ENCODE results near the gene ITLN1.

The ITLN1 gene

DNA sequence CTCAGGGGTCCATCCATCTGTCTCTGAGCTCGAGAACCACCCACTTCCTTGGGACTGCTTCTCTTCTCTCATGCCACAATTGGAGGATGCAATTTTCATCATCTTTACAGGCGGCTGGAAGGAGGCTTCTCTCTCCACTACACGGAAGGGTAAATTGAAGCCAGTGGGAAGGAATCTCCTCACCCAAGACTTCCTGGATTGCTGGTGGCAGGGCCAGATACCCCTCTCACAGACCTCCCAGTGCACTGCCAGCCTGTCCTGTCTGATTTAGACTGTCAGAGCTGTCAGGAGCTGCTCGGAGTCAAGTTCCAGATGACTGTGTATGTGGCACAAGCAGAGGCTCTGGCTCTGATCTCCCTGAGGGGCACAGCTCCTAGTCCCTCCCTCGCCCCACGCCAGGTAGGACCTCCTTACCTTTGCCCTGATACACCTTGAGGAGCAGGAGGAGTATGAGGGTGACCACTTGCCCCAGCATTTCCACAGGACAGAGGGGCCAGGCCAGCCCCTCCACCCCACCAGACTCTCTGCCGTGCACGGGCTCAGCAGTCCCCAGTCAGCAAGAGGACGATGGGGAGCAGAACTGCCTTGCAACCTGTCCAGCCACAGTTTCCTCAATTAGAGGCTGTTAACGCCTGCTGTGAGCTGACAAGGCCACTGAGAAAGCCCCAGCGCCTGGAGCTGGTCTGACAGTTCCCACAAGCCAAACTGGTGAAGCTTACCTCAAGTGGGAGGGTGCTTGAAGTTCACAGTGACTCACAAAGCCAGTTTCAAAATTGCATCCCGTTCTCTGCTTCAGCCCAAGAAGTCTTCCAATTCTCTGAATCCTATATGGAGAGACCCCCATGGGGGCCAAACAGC is 22.5 kb downstream of the ITLN1 start, which contains the start of gene CD244:
Gene CD244, minus strand, starts transcription at position 685 of the 858 bp plus-strand sequence. Its CDS starts 210 bp downstream, at position 475.
- peak; percentile 90 for DNase-seq
- in situ Hi-C loops (cut with MboI; ENCODE audit: low pct_unique_long_range_greater_than_20kb, low sequenced_read_pairs), result no loop called here

DNA sequence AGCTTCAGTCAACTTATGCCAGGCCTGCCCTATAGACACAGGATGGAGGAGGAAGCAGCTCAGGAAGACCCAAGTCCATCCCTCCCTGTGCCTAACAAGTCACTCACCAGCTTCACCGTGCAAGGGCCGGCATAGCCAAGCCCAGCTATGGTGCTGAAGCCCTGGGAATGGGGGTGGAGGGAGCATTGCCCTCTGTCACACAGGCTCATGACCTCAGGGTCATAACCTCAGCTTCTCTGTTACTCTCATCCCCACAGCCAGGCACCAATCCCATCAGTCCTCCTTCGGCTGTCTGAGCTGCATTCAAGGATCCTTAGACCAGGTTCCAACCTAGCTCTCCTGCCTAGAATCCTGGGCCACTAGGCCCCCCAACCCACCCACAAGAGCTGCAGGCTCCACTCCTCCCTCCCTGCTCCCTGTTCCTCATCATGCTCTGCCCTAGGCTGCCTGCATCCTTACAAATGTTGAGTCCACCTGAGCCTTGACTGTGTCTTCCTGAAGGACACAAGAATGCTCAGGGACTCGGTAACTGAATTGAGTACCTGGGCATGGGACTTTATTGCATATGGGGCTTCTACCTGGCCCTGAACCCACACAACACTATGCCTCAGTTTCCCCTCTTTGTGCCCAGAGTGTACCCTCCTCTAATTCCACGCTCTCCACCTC is 24.0 kb downstream of the ITLN1 start:
- in situ Hi-C loops (cut with MboI; ENCODE audit: low pct_unique_long_range_greater_than_20kb, low sequenced_read_pairs), result no loop called here

DNA sequence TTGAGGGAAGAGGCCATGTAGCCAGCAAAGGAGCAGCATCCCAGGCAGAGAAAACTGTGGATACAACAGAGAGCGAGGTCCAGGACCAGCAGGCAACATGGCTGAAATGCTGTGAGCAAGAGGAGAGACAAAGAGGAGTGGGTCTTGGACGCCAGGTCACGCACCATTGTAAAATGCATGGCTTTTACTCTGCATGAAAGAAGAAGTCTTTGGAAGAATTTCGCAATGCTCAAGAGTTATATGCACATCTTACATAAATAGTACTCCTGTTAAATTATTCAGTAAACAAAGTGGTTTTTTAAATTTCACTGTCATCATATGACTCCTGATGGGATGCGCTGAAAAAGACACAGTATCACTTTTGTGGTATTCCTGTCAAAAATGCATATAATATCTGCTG is 25.8 kb downstream of the ITLN1 start:
- in situ Hi-C loops (cut with MboI; ENCODE audit: low pct_unique_long_range_greater_than_20kb, low sequenced_read_pairs), result no loop called here
- no peak for DNase-seq

More for the DNA sequence above, 24.0 kb downstream of the ITLN1 start:
- no peak for DNase-seq

DNA sequence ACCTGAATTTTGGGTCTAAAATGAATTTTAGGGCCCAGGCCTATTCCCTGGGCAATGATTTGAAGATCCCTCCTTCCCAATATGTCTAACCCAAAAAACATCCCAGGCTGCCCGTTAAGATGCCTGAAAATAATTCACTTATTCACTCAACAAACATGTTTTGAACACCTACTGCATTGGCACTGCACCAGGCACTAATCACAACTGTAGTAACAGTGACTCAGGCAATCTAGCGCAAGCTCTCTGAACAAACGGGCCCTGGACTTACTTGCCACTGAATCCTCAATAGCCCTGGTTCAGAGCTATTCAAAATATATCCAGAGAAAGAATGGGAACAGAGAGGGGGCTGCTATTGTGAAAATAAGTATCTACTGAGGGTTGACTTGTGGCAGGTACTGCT is 26.5 kb downstream of the ITLN1 start:
- DNase-seq, result no peak

DNA sequence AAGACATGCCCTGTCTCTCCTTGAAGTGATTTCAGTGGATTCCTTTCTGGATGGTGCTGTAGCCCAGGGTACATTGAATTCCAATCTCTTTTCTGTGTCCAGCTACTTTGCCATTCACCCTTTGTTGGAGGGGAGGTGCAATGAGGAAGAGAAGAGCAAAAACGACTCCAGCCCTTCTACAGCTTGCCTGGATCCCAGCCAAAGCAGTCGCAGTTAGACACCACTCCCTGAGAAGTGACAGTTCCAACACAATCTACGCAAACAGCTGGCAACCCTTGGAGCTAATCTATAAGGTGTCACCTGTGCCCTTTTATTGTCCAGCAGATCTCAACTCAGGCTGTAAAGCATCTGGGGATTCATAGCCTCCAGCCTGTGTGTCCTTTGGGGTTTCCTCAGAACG is 26.9 kb downstream of the ITLN1 start:
- DNase-seq, result peak; percentile 61
- in situ Hi-C loops (cut with MboI; ENCODE audit: low pct_unique_long_range_greater_than_20kb, low sequenced_read_pairs), result no loop called here

More for the DNA sequence above, 26.5 kb downstream of the ITLN1 start:
- in situ Hi-C loops (cut with MboI; ENCODE audit: low pct_unique_long_range_greater_than_20kb, low sequenced_read_pairs), result no loop called here

DNA sequence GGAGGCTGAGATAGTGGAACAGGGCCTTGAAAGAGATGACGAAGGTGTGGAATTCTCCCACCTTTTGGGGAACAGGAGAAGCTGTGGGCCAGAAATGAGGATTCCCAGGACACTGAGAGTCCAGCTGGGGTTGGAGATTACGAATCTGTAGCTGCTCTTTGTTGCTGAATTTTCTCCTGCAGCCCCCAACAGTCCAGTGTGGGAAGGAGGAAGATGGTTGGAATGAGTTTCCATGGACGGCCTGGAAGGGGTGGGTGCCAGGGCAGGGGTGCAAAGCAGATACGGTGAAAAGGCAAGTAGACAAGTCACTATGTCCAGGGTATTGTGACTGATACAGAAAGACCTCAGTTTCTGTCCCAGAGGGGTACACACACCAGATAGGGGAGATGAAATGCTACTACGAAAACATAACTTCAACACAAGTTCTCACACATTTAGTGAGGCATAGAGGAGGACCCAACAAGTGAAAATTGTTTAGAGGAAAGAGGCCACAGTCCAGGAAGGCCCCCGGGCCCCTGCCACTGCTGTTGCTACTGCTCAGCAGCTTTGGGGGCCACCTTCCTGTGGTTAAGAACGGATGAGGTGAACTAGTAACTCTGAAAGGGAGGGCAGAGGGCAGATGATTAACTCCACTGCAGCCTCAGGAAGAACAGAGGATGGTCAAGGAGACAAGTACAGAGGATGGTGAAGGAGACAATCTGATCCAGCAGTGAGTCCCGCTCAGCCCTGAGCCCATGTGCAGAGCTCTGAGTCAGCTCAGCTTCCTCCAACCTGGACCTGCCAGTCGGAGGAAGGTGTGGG is 29.6 kb downstream of the ITLN1 start:
- in situ Hi-C loops (cut with MboI; ENCODE audit: low pct_unique_long_range_greater_than_20kb, low sequenced_read_pairs), result no loop called here
- no peak for DNase-seq

GRCh38 chr1:160853754-160854153 is 31.2 kb downstream of the ITLN1 start:
- in situ Hi-C loops (cut with MboI; ENCODE audit: low pct_unique_long_range_greater_than_20kb, low sequenced_read_pairs), result no loop called here
- no peak for DNase-seq

- no peak for DNase-seq
- in situ Hi-C loops (cut with MboI; ENCODE audit: low pct_unique_long_range_greater_than_20kb, low sequenced_read_pairs), result no loop called here
Observed at GRCh38 chr1:160853014-160853413, 32.0 kb downstream of the ITLN1 start.

GRCh38 chr1:160850993-160851392 is 34.0 kb downstream of the ITLN1 start:
- no peak for DNase-seq
- in situ Hi-C loops (cut with MboI; ENCODE audit: low pct_unique_long_range_greater_than_20kb, low sequenced_read_pairs), result no loop called here

- in situ Hi-C loops (cut with MboI; ENCODE audit: low pct_unique_long_range_greater_than_20kb, low sequenced_read_pairs), result no loop called here
- DNase-seq, result no peak
Observed at GRCh38 chr1:160850541-160850940, 34.4 kb downstream of the ITLN1 start.

GRCh38 chr1:160846281-160846680 is 38.7 kb downstream of the ITLN1 start:
- DNase-seq, result no peak
- in situ Hi-C loops (cut with MboI; ENCODE audit: low pct_unique_long_range_greater_than_20kb, low sequenced_read_pairs), result no loop called here

DNA sequence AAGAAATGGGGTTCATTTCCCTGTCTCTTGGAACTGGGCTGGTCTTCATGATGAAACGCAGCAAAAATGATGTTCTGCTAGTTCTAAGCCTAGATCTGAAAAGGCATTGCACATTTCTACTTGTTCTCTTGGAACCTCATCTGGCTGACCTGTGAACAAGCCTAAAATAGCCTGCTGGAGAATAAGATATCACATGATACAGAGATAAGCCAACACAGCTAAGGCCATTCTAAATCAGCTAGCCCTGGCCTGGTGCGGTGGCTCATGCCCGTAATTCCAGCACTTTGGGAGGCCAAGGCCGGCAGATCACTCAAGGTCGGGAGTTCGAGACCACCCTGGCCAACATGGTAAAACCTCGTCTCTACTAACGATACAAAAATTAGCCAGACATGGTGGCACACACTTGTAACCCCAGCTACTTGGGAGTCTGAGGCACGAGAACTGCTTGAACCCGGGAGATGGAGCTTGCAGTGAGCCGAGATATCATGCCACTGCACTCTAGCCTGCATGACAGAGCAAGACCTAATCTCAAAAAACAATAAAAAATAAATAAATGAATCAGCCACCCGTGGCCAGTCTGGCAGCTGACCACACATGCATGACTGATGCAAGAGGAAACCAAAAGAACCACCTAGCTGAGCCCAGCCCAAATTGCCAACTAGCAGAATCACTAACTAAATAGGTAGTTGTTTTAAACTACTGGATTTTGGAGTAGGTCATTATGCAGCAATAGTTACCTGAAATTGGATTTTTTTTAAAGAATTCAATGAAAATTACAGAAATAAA is 40.3 kb downstream of the ITLN1 start:
- DNase-seq, result peak; percentile 81
- in situ Hi-C loops (cut with MboI; ENCODE audit: low pct_unique_long_range_greater_than_20kb, low sequenced_read_pairs), result no loop called here

DNA sequence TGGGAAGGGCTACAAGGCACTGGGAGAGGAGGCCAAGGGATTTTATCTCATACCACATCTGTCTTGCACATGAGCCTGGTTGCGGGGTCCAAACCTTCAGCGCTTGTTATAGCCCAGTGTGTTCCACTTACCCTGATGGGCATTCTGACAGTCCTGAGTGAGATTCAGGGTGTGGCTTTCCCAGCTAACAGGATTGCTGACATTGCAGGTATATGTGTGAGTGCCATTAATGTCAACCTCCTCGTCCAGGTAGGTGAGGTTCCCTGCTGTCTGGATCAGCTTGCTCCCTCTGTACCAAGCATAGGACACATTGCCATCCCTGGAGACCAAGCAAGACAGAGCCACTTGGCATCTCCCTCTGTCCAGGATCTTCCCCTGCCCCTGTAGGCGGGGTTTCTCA is 43.9 kb downstream of the ITLN1 start:
- in situ Hi-C loops (cut with MboI; ENCODE audit: low pct_unique_long_range_greater_than_20kb, low sequenced_read_pairs), result no loop called here
- DNase-seq, result no peak

DNA sequence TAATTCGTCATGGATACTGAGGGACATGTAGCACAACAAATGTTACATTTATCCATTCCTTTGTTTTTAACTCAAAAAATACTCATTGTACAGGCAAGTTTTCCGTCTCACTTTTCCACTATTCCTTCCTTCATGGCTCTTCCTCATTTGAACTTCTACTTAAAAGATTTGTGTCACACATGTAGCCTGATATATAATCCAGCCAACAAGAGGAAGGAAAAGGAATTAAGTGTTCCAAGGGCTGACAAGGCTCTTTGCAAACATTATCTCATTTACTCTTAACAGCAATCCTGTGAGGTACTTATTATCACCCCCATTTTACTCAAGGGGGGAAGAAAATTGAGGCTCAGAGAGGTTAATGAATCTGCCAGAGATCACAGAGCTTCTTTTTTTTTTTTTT is 45.2 kb downstream of the ITLN1 start:
- in situ Hi-C loops (cut with MboI; ENCODE audit: low pct_unique_long_range_greater_than_20kb, low sequenced_read_pairs), result loop anchor here (10.0 kb wide), 1 partner anchor 115 kb away; the partner anchor contains the start of gene ITLN2

GRCh38 chr1:160838888-160839287 is 46.1 kb downstream of the ITLN1 start:
- in situ Hi-C loops (cut with MboI; ENCODE audit: low pct_unique_long_range_greater_than_20kb, low sequenced_read_pairs), result loop anchor here (10.0 kb wide), 1 partner anchor 116 kb away; the partner anchor contains the start of gene ITLN2

More for the DNA sequence above, 45.2 kb downstream of the ITLN1 start:
- peak; percentile 55 for DNase-seq

DNA sequence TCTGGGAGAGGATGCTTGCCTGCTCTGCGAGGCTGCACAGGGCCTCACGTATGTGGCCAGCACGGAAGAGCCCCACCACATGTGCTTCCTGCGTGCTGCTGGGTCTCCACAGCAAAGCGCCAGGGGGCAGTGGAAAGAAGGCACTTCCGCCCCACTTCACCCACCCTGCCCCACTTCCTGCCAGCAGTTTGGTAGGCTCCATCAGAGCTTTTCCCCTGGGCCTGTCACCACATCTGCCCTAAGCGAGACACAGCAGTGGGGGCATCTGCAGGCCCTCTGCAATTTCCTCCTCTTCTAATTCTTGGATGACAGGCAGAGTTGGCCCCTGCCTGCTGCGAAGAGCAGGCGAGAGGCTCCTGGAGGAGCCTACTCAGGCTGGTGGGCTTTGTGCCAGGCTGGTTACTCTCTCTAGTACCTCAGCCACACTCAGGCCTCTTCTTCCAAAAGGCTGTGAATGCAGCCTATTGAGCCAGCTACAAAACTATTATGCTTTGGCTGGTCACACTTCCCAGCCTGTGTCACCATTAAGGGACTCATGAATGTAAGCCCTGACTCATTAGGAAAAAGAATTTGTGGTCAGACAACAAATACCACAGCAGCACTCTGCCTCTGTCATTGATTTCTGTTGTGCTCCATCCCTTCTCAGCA is 47.3 kb downstream of the ITLN1 start:
- DNase-seq, result peak; percentile 96
- in situ Hi-C loops (cut with MboI; ENCODE audit: low pct_unique_long_range_greater_than_20kb, low sequenced_read_pairs), result loop anchor here (10.0 kb wide), 1 partner anchor 117 kb away; the partner anchor contains the start of gene ITLN2

More at GRCh38 chr1:160838888-160839287, 46.1 kb downstream of the ITLN1 start:
- no peak for DNase-seq

DNA sequence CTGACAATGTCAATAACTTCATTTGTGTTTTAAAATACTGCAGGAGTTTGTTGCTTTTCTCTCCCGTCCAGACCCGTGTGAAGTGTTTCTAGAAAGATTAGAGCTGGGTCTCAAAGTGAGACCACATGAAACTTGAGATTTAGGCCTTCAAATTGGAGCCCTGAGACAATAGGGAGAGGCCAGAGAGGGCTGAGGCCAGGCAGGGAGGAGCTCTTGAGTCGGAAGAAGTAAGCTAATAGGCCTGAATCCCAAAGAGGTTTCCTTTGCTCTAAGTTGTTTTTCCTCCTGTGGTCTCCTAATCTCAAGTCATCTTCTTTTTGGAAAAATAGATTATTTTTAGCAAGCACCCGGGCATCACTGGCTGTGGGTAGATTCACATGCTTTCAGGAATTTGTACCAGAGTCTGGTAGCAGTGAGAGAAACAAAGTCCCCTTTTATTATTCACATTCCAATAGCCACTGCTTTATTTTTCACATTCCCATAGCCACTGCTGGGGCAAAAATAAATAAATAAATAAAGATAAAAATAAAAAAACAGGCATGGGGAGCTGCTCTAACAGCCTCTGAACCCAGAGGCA is 47.9 kb downstream of the ITLN1 start:
- in situ Hi-C loops (cut with MboI; ENCODE audit: low pct_unique_long_range_greater_than_20kb, low sequenced_read_pairs), result loop anchor here (10.0 kb wide), 1 partner anchor 118 kb away; the partner anchor contains the start of gene ITLN2

DNA sequence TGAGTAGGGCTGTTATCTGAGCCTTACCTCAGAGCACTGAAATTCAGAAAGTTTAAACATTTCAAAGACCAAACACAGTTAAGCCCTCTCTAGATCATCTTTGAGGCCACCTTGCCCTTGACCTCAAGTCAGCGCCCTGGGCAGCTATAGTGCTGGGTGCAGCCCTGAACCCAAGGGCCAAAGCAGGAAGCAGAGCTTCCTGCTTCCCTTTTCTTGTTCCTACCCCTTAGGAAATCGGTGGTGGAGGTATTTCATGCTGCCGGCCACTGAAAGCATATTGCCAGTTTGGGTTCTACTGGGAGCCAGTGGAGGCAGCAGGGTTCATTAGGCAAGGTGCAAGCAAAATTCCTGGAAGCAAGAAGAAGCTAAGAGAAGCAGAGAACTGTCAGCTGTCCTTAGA is 48.4 kb downstream of the ITLN1 start:
- no peak for DNase-seq
- in situ Hi-C loops (cut with MboI; ENCODE audit: low pct_unique_long_range_greater_than_20kb, low sequenced_read_pairs), result loop anchor here (10.0 kb wide), 1 partner anchor 118 kb away; the partner anchor contains the start of gene ITLN2

More for the DNA sequence above, 47.9 kb downstream of the ITLN1 start:
- no peak for DNase-seq
